ENCODE results near the gene SMCO2. TPM values are rescaled to one million over a fixed set of nuclear protein-coding genes. Genes with fewer than 3 reads are reported as not detected.

Gene SMCO2
- total and polyA plus RNA-seq, 9 donors = 0.16 TPM; not detected in 8

DNA sequence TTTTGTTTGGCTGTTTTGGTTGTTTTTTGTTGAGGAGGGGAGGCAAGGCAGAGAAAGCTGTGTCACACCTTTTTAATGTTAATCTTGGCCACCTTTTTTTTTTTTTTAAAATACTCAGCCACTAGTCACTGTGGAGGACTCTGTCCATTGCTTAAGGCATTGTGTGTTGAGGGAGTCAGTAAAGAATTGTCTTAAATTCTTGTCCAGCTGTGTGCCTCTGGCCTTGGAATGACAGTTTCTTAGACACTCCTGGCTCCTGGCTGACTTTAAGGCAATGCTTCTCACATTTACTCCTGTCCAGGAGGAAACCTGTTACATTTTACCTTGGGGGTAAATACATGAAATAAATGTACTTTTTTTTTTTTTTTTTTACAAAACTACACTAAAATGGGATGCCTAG is 18.1 kb upstream of the SMCO2 start:
- no peaks in the 10 kb centered on the region for H3K9me3 ChIP-seq (replicated peaks; ENCODE audit: control insufficient read depth, low read depth, low read length)
- H3K27ac ChIP-seq (ENCODE audit: low read length) = no peak overlapping the region
- DNase-seq = no peak
- H3K4me1 ChIP-seq (ENCODE audit: control insufficient read depth, insufficient read depth, low read length) = no peaks in the 10 kb centered on the region
- no peak overlapping the region for H3K4me3 ChIP-seq (ENCODE audit: low read length)
- no peaks in the 10 kb centered on the region for H3K36me3 ChIP-seq (ENCODE audit: control insufficient read depth, insufficient read depth, low read length)
- no peaks in the 10 kb centered on the region for H3K27me3 ChIP-seq (ENCODE audit: control insufficient read depth, insufficient read depth, low read length)

DNA sequence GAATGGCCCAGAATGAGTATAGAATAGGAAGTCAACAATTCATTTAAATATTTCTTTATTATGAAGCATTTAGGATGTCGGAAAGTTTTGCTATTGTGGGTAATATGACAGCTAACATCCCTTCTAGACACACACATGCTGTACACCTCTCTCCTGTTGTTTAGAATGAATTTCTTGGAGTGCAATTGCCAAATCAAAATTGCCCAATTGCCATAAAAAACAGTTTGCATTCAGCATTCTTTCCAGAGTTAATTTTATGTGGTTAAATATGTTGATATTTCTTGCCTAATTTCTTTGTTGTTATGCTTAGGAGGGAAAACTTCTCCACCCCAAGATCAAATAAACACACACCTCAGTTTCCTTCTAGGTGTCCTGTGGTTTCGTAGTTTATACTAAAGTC is 16.9 kb upstream of the SMCO2 start:
- no peaks in the 10 kb centered on the region for H3K27me3 ChIP-seq (ENCODE audit: control insufficient read depth, insufficient read depth, low read length)
- WGBS (ENCODE audit: insufficient coverage) = no CpG with 5 or more reads among the region's 2 CpGs
- H3K4me3 ChIP-seq (ENCODE audit: low read length) = no peak overlapping the region
- peaks cover under 1% of the 10 kb centered on the region for H3K4me1 ChIP-seq (ENCODE audit: control insufficient read depth, insufficient read depth, low read length)
- no peaks in the 10 kb centered on the region for H3K9me3 ChIP-seq (replicated peaks; ENCODE audit: control insufficient read depth, low read depth, low read length)
- H3K36me3 ChIP-seq (ENCODE audit: control insufficient read depth, insufficient read depth, low read length) = no peaks in the 10 kb centered on the region
- DNase-seq = no peak
- H3K27ac ChIP-seq (ENCODE audit: low read length) = no peak overlapping the region

DNA sequence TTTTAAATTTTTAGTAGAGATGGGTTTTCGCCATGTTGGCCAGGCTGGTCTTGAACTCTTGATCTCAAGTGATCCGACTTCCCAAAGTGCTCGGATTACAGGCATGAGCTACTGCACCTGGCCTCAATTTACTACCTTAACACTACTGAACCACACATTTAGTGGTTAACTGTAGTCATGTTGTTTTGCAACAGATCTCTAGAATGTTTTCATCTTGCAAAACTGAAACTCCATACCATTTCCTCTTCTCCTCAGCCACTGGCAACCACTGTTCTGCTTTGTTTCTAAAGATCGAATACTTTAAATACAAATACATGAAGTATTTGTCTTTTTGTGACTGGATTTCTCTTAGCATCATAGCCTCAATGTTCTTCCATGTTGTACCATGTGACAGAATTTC is 15.4 kb upstream of the SMCO2 start:
- Histone ChIP-seq H3K27me3 (ENCODE audit: control insufficient read depth, insufficient read depth, low read length) (no peaks in the 10 kb centered on the region), H3K9me3 (replicated peaks; ENCODE audit: control insufficient read depth, low read depth, low read length) (no peaks in the 10 kb centered on the region), H3K4me3 (ENCODE audit: low read length) (no peak overlapping the region), H3K27ac (ENCODE audit: low read length) (no peak overlapping the region), H3K36me3 (ENCODE audit: control insufficient read depth, insufficient read depth, low read length) (no peaks in the 10 kb centered on the region), H3K4me1 (ENCODE audit: control insufficient read depth, insufficient read depth, low read length) (peaks cover 3% of the 10 kb centered on the region)
- DNase-seq = no peak
- WGBS (ENCODE audit: insufficient coverage) = no CpG with 5 or more reads among the region's 4 CpGs

DNA sequence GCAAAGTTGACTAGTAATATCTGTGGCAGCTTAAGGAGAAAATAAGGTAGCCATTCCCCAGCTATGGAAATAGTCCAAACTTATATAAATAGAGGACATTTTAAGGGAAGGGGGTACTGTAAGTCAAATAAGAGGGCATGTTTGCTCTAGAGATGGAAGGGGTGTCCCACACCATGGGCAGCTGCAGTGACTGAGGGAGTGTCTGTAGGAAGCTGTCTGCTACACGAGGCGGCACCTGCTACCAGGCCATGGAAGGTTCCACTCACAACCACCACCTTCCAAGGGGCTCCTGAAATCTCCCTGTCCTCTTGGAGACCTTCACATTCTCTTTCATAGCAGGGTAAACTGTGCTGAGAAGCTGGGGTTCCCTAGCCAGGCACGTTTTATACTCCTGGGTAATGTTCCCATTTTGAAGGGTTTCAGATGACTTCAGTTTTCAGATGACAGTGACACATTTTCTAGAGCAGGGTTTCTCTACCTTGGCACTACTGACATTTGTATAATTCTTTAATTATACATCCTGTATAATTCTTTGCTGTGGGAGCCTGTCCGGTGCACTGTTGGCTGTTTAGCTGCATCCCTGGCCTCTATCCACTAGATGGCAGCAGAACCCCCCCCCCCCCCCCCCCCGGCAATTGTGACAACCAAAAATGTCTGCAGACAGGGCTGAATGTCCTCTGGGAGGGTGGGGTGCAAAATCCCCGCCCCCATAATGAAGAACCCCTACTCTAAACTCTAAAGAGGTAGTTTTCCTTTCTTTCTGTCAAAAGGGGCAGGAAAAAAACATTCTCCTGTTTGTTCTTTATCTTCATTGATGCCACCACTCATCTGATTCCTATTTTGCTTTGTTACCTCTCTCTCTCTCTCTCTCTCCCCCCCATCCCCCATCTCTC is 11.6 kb upstream of the SMCO2 start:
- Histone ChIP-seq H3K36me3 (ENCODE audit: control insufficient read depth, insufficient read depth, low read length) (no peaks in the 10 kb centered on the region), H3K27ac (ENCODE audit: low read length) (no peak overlapping the region)

DNA sequence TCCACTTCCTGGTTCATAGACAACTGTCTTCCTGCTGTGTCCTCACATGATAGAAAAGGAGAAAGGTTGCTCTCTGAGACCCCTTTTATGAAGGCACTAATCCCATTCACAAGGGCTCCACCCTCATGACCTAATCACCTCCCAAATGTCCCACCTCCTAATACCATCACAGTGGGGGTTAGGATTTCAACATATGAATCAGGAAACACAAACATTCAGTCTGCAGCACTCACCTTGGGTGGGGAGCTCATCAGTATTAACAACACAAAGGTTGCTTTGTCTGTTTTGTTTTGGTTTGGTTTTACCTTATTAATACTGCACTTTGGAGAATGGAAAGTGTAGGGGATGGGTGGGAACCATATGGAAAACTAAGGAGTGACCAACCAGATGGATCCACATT is 10.5 kb upstream of the SMCO2 start:
- Histone ChIP-seq H3K9me3 (replicated peaks; ENCODE audit: control insufficient read depth, low read depth, low read length) (no peaks in the 10 kb centered on the region), H3K27me3 (ENCODE audit: control insufficient read depth, insufficient read depth, low read length) (no peaks in the 10 kb centered on the region), H3K27ac (ENCODE audit: low read length) (no peak overlapping the region), H3K4me1 (ENCODE audit: control insufficient read depth, insufficient read depth, low read length) (peaks cover 3% of the 10 kb centered on the region), H3K36me3 (ENCODE audit: control insufficient read depth, insufficient read depth, low read length) (no peaks in the 10 kb centered on the region), H3K4me3 (ENCODE audit: low read length) (no peak overlapping the region)
- no peak for DNase-seq

More for the DNA sequence above, 11.6 kb upstream of the SMCO2 start:
- peak; percentile 10 for DNase-seq
- WGBS (ENCODE audit: insufficient coverage) = no CpG with 5 or more reads among the region's 6 CpGs
- Histone ChIP-seq H3K4me1 (ENCODE audit: control insufficient read depth, insufficient read depth, low read length) (peaks cover 3% of the 10 kb centered on the region), H3K4me3 (ENCODE audit: low read length) (no peak overlapping the region), H3K9me3 (replicated peaks; ENCODE audit: control insufficient read depth, low read depth, low read length) (no peaks in the 10 kb centered on the region), H3K27me3 (ENCODE audit: control insufficient read depth, insufficient read depth, low read length) (no peaks in the 10 kb centered on the region)

DNA sequence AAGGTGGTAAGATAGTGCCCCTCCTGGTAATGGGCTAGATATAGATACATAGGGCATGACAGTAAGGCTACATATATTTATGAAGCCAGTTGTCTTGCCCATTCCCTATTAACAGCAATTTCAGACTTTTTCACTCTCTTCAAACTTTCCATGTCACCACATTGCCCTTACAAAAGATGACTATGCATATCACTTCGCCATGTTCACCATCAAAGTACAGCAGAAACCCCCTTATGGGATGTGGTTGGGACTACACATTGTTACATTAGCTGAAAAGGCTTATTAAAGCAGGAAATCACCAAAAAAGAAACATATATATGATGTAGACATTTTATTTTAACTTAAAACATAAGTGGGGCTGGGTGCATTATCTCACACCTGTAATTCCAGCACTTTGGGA is 9.8 kb upstream of the SMCO2 start:
- Histone ChIP-seq H3K36me3 (ENCODE audit: control insufficient read depth, insufficient read depth, low read length) (no peaks in the 10 kb centered on the region), H3K9me3 (replicated peaks; ENCODE audit: control insufficient read depth, low read depth, low read length) (no peaks in the 10 kb centered on the region), H3K4me1 (ENCODE audit: control insufficient read depth, insufficient read depth, low read length) (peaks cover 3% of the 10 kb centered on the region), H3K27ac (ENCODE audit: low read length) (no peak overlapping the region), H3K27me3 (ENCODE audit: control insufficient read depth, insufficient read depth, low read length) (no peaks in the 10 kb centered on the region), H3K4me3 (ENCODE audit: low read length) (no peak overlapping the region)
- no peak for DNase-seq
- no CpG with 5 or more reads among the region's 1 CpG for WGBS (ENCODE audit: insufficient coverage)

DNA sequence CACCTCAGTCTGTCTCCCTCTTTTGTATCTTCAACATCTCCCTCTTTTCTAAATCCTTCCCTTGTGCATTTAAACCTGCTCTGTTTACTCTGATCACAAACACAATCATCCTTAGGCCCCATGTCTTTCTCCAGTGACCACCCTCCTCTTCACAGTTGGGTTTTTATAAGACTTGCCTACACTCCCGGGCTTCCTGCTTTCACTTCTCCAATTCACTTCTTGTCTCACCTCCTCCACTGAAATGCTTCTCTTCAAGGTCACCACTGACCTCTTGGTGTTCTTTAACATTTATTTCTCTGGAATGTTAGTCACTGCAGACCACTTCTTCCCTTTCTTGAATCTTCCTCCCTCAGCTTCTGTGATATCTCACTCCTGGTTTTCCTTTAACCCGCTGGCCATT is 8.7 kb upstream of the SMCO2 start:
- H3K27ac ChIP-seq (ENCODE audit: low read length) = no peak overlapping the region
- H3K4me3 ChIP-seq (ENCODE audit: low read length) = no peak overlapping the region
- no peaks in the 10 kb centered on the region for H3K36me3 ChIP-seq (ENCODE audit: control insufficient read depth, insufficient read depth, low read length)
- H3K27me3 ChIP-seq (ENCODE audit: control insufficient read depth, insufficient read depth, low read length) = no peaks in the 10 kb centered on the region
- DNase-seq = no peak
- no peaks in the 10 kb centered on the region for H3K9me3 ChIP-seq (replicated peaks; ENCODE audit: control insufficient read depth, low read depth, low read length)
- WGBS (ENCODE audit: insufficient coverage) = 85% methylated on average over 2 of the region's 2 CpGs
- H3K4me1 ChIP-seq (ENCODE audit: control insufficient read depth, insufficient read depth, low read length) = peaks cover 3% of the 10 kb centered on the region

DNA sequence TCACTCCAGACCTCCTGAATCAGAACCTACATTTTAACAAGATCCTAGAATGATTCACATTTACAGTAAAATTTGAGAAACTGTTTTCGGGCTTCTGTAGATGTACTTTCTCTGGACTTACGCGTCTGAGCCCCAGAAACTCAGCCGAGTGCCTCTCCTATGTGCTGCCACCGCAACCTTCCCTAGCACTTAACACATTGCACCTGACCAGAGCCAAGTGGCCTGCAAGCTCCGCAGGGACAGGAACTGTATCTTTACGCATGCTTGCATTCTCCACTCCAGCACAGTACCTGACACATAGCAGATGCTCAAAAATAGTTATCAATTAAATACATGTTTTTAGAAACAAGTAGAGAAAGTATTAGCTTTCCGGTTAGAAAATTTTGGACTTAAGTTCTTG is 1.2 kb downstream of the SMCO2 start:
- Histone ChIP-seq H3K36me3 (ENCODE audit: control insufficient read depth, insufficient read depth, low read length) (no peaks in the 10 kb centered on the region), H3K27me3 (ENCODE audit: control insufficient read depth, insufficient read depth, low read length) (no peaks in the 10 kb centered on the region), H3K27ac (ENCODE audit: low read length) (no peak overlapping the region), H3K9me3 (replicated peaks; ENCODE audit: control insufficient read depth, low read depth, low read length) (peaks cover 8% of the 10 kb centered on the region), H3K4me3 (ENCODE audit: low read length) (no peak overlapping the region), H3K4me1 (ENCODE audit: control insufficient read depth, insufficient read depth, low read length) (no peaks in the 10 kb centered on the region)
- DNase-seq = no peak
- WGBS (ENCODE audit: insufficient coverage) = 82% methylated on average over 5 of the region's 8 CpGs

DNA sequence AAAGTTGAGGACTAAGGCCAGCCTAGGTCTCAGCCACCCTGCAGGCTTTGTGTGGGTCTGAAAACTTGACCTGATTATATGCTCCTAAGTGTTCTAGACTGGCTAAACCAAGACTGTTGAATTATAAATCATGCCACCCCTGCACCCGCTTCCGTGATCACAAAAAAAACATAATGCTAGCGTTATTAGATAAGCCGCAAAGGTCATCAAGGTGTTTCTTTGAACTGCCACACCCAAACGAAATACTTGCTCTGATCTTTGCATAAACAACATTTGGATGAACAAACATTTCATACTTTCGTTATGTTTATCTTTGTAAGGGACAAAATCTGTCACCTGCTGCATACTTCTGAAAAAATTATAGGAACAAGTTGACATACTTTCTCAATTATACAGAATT is 2.5 kb downstream of the SMCO2 start:
- peaks cover 8% of the 10 kb centered on the region for H3K9me3 ChIP-seq (replicated peaks; ENCODE audit: control insufficient read depth, low read depth, low read length)
- H3K27me3 ChIP-seq (ENCODE audit: control insufficient read depth, insufficient read depth, low read length) = no peaks in the 10 kb centered on the region
- H3K4me3 ChIP-seq (ENCODE audit: low read length) = no peak overlapping the region
- H3K36me3 ChIP-seq (ENCODE audit: control insufficient read depth, insufficient read depth, low read length) = no peaks in the 10 kb centered on the region
- H3K4me1 ChIP-seq (ENCODE audit: control insufficient read depth, insufficient read depth, low read length) = peaks cover 5% of the 10 kb centered on the region
- H3K27ac ChIP-seq (ENCODE audit: low read length) = no peak overlapping the region
- 88% methylated on average over 5 of the region's 6 CpGs for WGBS (ENCODE audit: insufficient coverage)
- no peak for DNase-seq

DNA sequence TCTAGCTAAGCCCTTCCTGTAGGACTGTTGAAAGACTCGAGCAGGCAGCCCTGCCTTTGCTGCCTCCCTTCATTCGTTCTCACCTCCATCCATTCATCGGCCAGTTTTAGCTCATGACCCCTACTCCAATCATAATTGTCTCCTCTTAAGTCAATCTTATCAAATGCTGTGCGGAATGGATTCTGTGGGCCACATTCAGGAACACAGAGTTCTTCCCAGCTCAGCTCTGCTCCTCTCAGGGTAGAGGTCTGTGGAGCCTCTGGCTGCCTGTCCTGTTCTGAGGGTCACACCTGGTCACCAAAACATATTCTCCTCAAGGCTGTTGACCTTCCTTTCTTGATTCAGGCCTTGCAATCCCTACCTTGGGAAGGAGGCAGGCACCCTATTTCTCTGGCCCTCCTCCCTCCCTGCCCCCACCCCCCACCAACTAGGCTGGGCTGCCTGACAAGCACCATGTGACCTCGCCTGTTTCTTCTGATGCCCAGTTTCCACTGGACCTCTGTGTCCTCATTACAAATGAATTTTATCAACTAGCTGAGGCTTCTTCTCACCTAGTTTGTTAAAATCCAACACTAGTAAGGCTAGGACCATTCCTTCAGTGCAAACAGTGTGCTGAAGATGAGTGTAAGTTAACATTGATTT is 3.5 kb downstream of the SMCO2 start:
- Histone ChIP-seq H3K9me3 (replicated peaks; ENCODE audit: control insufficient read depth, low read depth, low read length) (peaks cover 8% of the 10 kb centered on the region), H3K4me1 (ENCODE audit: control insufficient read depth, insufficient read depth, low read length) (peaks cover 5% of the 10 kb centered on the region), H3K27me3 (ENCODE audit: control insufficient read depth, insufficient read depth, low read length) (no peaks in the 10 kb centered on the region), H3K27ac (ENCODE audit: low read length) (no peak overlapping the region), H3K4me3 (ENCODE audit: low read length) (no peak overlapping the region), H3K36me3 (ENCODE audit: control insufficient read depth, insufficient read depth, low read length) (no peaks in the 10 kb centered on the region)
- 89% methylated on average over 4 of the region's 5 CpGs for WGBS (ENCODE audit: insufficient coverage)
- no peak for DNase-seq

Data from muscle of leg (tissue), 11 donors.